Endothelial cell of umbilical vein (primary cell): ENCODE measurements around the gene PRR23B. TPM values are rescaled to one million over a fixed set of nuclear protein-coding genes. Genes with fewer than 3 reads are reported as not detected.

ENCODE experiments used
- Bru-seq: library from RNA; stranded (reverse); fragments of 400-500 nt; gene quantifications from one replicate; lab custom pipeline; 2021; lab: Mats Ljungman, UMichigan
- BruChase-seq, 2 experiments: library from RNA; stranded (reverse); fragments of 400-500 nt; gene quantifications; one replicate each; lab custom pipeline; 2021; lab: Mats Ljungman, UMichigan
- BruUV-seq: library from RNA; stranded (reverse); fragments of 400-500 nt; replicated peaks from 2 replicates; lab custom pipeline; 2021; lab: Mats Ljungman, UMichigan
- CTCF ChIA-PET: fragments of 300-600, 350-600 bp; sonication (Branson Sonifier 250); formaldehyde crosslinking; loops from one replicate; lab custom pipeline; 2021; ENCODE audit warnings: antibody characterized with exemption, inconsistent platforms; lab: Charles Lee
- POLR2A ChIA-PET: fragments of 300-600, 350-600 bp; sonication (Branson Sonifier 250); formaldehyde crosslinking; loops from one replicate; lab custom pipeline; 2021; ENCODE audit warnings: antibody characterized with exemption, inconsistent platforms; lab: Charles Lee
- DNase-seq: peaks from one replicate; pipeline ENCODE4 v3.0.0-alpha.2; 2011; ENCODE audit warnings: low read depth, low spot score
- FAIRE-seq: peaks from 2 replicates; lab custom pipeline; 2011; peaks lifted over from hg19 to GRCh38; lab: Jason Lieb, UNC
- H2AFZ ChIP-seq: 2 replicates; pipeline ENCODE4 v1.6.0; 2012; ENCODE audit warnings: low read depth, low read length, control low read depth, inconsistent platforms
- H3K27ac ChIP-seq: 2 replicates; pipeline ENCODE4 v1.5.1; 2011; ENCODE audit warnings: low read depth, mild to moderate bottlenecking, control low read depth, low read length, moderate library complexity; ENCODE audit not compliant: insufficient read depth
- H3K27me3 ChIP-seq, 2 experiments: 2 replicates each; pipeline versions ENCODE4 v1.6.0 to v1.6.1; 2011; ENCODE audit warnings: low read length in 2 of 2, mixed read lengths in 1 of 2; ENCODE audit not compliant: control insufficient read depth in 2 of 2, insufficient read depth in 2 of 2
- H3K36me3 ChIP-seq, 2 experiments: 2 replicates in 1 of 2; 3 replicates in 1 of 2; pipeline ENCODE4 v1.5.1; 2011; ENCODE audit warnings: low read length in 2 of 2, mild to moderate bottlenecking in 1 of 2, moderate library complexity in 1 of 2; ENCODE audit not compliant: control insufficient read depth in 2 of 2, insufficient read depth in 2 of 2; ENCODE audit errors: extremely low read depth in 1 of 2
- H3K4me1 ChIP-seq: 3 replicates; pipeline ENCODE4 v1.5.1; 2011; ENCODE audit warnings: mild to moderate bottlenecking, low read length; ENCODE audit not compliant: control insufficient read depth, insufficient read depth; ENCODE audit errors: extremely low read depth
- H3K4me2 ChIP-seq: 2 replicates; pipeline ENCODE4 v1.6.1; 2011; ENCODE audit warnings: low read length, control low read depth, mixed read lengths; ENCODE audit not compliant: insufficient read depth
- H3K4me3 ChIP-seq, 3 experiments: fragments of 200-600 bp in 1 of 3; sonication (generic), shearing (Covaris generic) in 1 of 3; replicated peaks in 1 of 3; 2 replicates each; pipeline ENCODE4 v1.5.1; 2011 to 2016; ENCODE audit warnings: control low read depth in 3 of 3, low read length in 3 of 3, mild to moderate bottlenecking in 2 of 3, inconsistent platforms in 1 of 3, low read depth in 1 of 3, moderate library complexity in 1 of 3; ENCODE audit not compliant: insufficient read depth in 1 of 3
- H3K79me2 ChIP-seq: 2 replicates; pipeline ENCODE4 v1.6.0; 2012; ENCODE audit warnings: low read length, inconsistent platforms; ENCODE audit not compliant: control insufficient read depth, insufficient read depth
- H3K9ac ChIP-seq: replicated peaks from 2 replicates; pipeline ENCODE3; 2011; ENCODE audit warnings: low read length, control low read depth; ENCODE audit not compliant: insufficient read depth; ENCODE audit errors: extremely low read depth
- H3K9me1 ChIP-seq: replicated peaks from 3 replicates; pipeline ENCODE4 v1.6.0; 2011; ENCODE audit warnings: mild to moderate bottlenecking, low read length; ENCODE audit not compliant: control insufficient read depth, insufficient read depth; ENCODE audit errors: extremely low read depth
- H3K9me3 ChIP-seq: replicated peaks from 2 replicates; pipeline ENCODE4 v1.5.1; 2012; ENCODE audit warnings: low read length, inconsistent platforms; ENCODE audit not compliant: control insufficient read depth, insufficient read depth
- H4K20me1 ChIP-seq: replicated peaks from 2 replicates; pipeline ENCODE3; 2011; ENCODE audit warnings: mild to moderate bottlenecking, low read length; ENCODE audit not compliant: control insufficient read depth, insufficient read depth; ENCODE audit errors: extremely low read depth
- CTCF ChIP-seq, 2 donors: IDR thresholded peaks; 1 replicate in 1 of 2; 2 replicates in 1 of 2; pipeline ENCODE4 v1.5.1; 2011; ENCODE audit warnings: low read length in 2 of 2, mild to moderate bottlenecking in 2 of 2, moderate library complexity in 2 of 2, control low read depth in 1 of 2, inconsistent platforms in 1 of 2, low read depth in 1 of 2; ENCODE audit not compliant: insufficient read depth in 1 of 2; ENCODE audit errors: extremely low read depth in 1 of 2
- EZH2 ChIP-seq: IDR thresholded peaks from 2 replicates; pipeline ENCODE4 v1.6.1; 2012; ENCODE audit warnings: borderline replicate concordance, low read depth, mild to moderate bottlenecking, moderate library complexity, low read length, inconsistent platforms; ENCODE audit not compliant: severe bottlenecking
- FOS ChIP-seq: IDR thresholded peaks from 2 replicates; pipeline ENCODE4 v1.6.1; 2011; ENCODE audit warnings: mild to moderate bottlenecking, low read length, moderate library complexity, borderline replicate concordance; ENCODE audit not compliant: insufficient read depth
- GATA2 ChIP-seq: IDR thresholded peaks from 2 replicates; pipeline ENCODE4 v1.7.0; 2011; ENCODE audit warnings: low read depth, mild to moderate bottlenecking, moderate library complexity, mixed read lengths, low read length; ENCODE audit not compliant: insufficient read length, insufficient read depth
- JUN ChIP-seq: IDR thresholded peaks from 2 replicates; pipeline ENCODE4 v1.6.1; 2011; ENCODE audit warnings: borderline replicate concordance, low read depth; ENCODE audit not compliant: insufficient read length, insufficient read depth
- MYC ChIP-seq: IDR thresholded peaks from one replicate; pipeline ENCODE4 v1.6.1; 2011; ENCODE audit warnings: mild to moderate bottlenecking, low read depth, low read length
- POLR2A ChIP-seq: IDR thresholded peaks from 2 replicates; pipeline ENCODE4 v1.6.1; 2012; ENCODE audit warnings: low read depth, mild to moderate bottlenecking, control low read depth, low read length
- POLR2AphosphoS5 ChIP-seq: IDR thresholded peaks from 2 replicates; pipeline ENCODE4 v1.6.1; 2012; ENCODE audit warnings: low read depth, mild to moderate bottlenecking, control low read depth, low read length, moderate library complexity; ENCODE audit not compliant: insufficient read depth
- dilution Hi-C: fragments of 300-500 bp; cut with MboI; formaldehyde crosslinking; loops from one replicate; pipeline ENCODE4 v1.15.0; 2019; ENCODE audit warnings: low sequenced_read_pairs; ENCODE audit not compliant: extremely low pct_ligation_motif_present
- intact Hi-C: fragments of 100-400 bp; cut with micrococcal nuclease; formaldehyde crosslinking; loops from one replicate; pipeline ENCODE4 v1.10.0; 2022
- long read RNA-seq: library from polyadenylated mRNA; stranded (forward); transcript quantifications from one replicate; pipeline ENCODE4 v2.0.0, GENCODE V29; 2021
- polyA minus RNA-seq, 3 experiments: library from RNA; depleted of rRNA, polyadenylated mRNA; stranded (reverse); fragments of >200 nt; gene quantifications; 1 replicate in 1 of 3; 2 replicates in 2 of 3; pipeline ENCODE4 v1.2.3, GENCODE V29; 2011
- polyA plus RNA-seq, 4 experiments: library from polyadenylated mRNA; depleted of rRNA in 3 of 4; stranded (reverse) in 3 of 4; unstranded in 1 of 4; fragments of >200 nt; gene quantifications; 2 replicates each; pipeline versions ENCODE4 v1.2.1 to v1.2.3, GENCODE V29; 2011 to 2012; ENCODE audit warnings: missing spikeins in 1 of 4
- total RNA-seq: library from RNA; stranded (reverse); gene quantifications from 2 replicates; pipeline ENCODE4 v1.2.3, GENCODE V29; 2021
- TF ChIP-seq, protein P1 (sequence below): IDR thresholded peaks from 2 replicates; pipeline ENCODE4 v1.6.1; 2011; ENCODE audit not compliant: insufficient read depth, insufficient read length

Gene PRR23B
- total RNA-seq (not detected in 2 replicates), polyA plus RNA-seq (not detected in 2 replicates), polyA minus RNA-seq (not detected in 2 replicates), Bru-seq, nascent RNA (not detected), BruChase-seq, experiment 1, labeled RNA remaining after a 6-hour chase (not detected), BruChase-seq, experiment 2, labeled RNA remaining after a 2-hour chase (not detected)
- polyA plus RNA-seq (2011; cell fraction: cytosol; rRNA removed) = not detected in 2 replicates
- not detected in 2 replicates for polyA plus RNA-seq (2011; cell fraction: nucleus; rRNA removed)
- polyA plus RNA-seq (2012) = not detected in 2 replicates
- not detected for polyA minus RNA-seq (2011; cell fraction: cytosol; rRNA and poly(A)+ RNA removed)
- polyA minus RNA-seq (2011; cell fraction: nucleus; rRNA and poly(A)+ RNA removed) = not detected in 2 replicates
- long read RNA-seq = 0 reads

DNA sequence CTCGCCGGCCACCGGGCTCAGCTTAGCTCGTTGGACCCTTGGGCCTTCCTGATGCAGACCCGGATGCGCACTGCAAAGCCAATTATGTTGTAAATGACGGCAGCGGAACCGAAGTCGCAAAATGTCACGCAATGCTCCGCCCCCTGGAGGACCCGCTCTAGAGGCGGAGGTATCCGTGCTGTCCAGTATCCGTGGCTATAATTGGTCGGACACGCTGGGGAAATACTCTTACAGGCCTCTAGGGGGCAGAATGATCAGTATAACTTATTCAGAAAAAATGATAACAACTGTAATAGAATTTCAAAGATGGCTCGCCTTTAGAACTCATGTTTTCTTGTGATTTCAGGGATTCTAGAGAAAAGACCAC lies at the start of gene PRR23B:
Gene PRR23B (minus strand): TSS at position 59 of the 367 bp plus-strand sequence. CDS start 265 bp downstream, outside the sequence.
- intact Hi-C loops = no loop called here
- dilution Hi-C loops = no loop called here
- no peaks in the 10 kb centered on the region for H3K79me2 ChIP-seq
- H2AFZ ChIP-seq = no peak within 1 kb of the TSS
- H3K27ac ChIP-seq = no peak within 1 kb of the TSS
- H3K4me1 ChIP-seq = no peaks in the 10 kb centered on the region
- DNase-seq (no peak), FAIRE-seq (no peak)
- ChIA-PET CTCF (no interaction called here), POLR2A (no interaction called here)
- no peaks in the 10 kb centered on the region for H3K36me3 ChIP-seq
- H3K4me2 ChIP-seq = no peak within 1 kb of the TSS
- no peaks in the 10 kb centered on the region for H3K9me1 ChIP-seq
- H3K9ac ChIP-seq = no peak within 1 kb of the TSS
- H3K27me3 ChIP-seq = no peaks in the 10 kb centered on the region
- TF ChIP-seq EZH2 (no peak), POLR2A (no peak), POLR2AphosphoS5 (no peak), GATA2 (no peak), CTCF (IDR thresholded peaks at IDR 0.05; ENCODE audit: extremely low read depth in 1 of 2, insufficient read depth in 1 of 2, low read depth in 1 of 2, low read length in 2 of 2) (no peak), FOS (no peak), MYC (no peak), JUN (no peak)
- TF ChIP-seq, protein P1, sequence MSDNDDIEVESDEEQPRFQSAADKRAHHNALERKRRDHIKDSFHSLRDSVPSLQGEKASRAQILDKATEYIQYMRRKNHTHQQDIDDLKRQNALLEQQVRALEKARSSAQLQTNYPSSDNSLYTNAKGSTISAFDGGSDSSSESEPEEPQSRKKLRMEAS = no peak
- no peaks in the 10 kb centered on the region for H3K9me3 ChIP-seq
- no TSS peak for BruUV-seq
- no peak within 1 kb of the TSS for H3K4me3 ChIP-seq
- H4K20me1 ChIP-seq = no peaks in the 10 kb centered on the region
